Mesothelial cell of epicardium (in vitro differentiated cells): ENCODE data around the gene KCNIP4. TPM values are rescaled to one million over a fixed set of nuclear protein-coding genes. Genes with fewer than 3 reads are reported as not detected.

Experiments used
- DNase-seq, 2 experiments: peaks; one replicate each; pipeline ENCODE4 v3.0.0; 2021; ENCODE audit warnings: low spot score in 2 of 2; ENCODE audit not compliant: unreplicated experiment in 2 of 2
- H3K27ac Mint-ChIP-seq: 2 replicates; pipeline ENCODE4 v1.8.0; 2021; ENCODE audit warnings: mixed read lengths
- H3K27me3 Mint-ChIP-seq: 2 replicates; pipeline ENCODE4 v1.8.0; 2021; ENCODE audit warnings: low read depth, mixed read lengths
- H3K36me3 Mint-ChIP-seq: 2 replicates; pipeline ENCODE4 v1.8.0; 2021; ENCODE audit warnings: mixed read lengths
- H3K4me1 Mint-ChIP-seq: 2 replicates; pipeline ENCODE4 v1.8.0; 2021; ENCODE audit warnings: mixed read lengths
- H3K4me3 Mint-ChIP-seq: 2 replicates; pipeline ENCODE4 v1.8.0; 2021; ENCODE audit warnings: mild to moderate bottlenecking, moderate library complexity, mixed read lengths
- H3K9me3 Mint-ChIP-seq: 2 replicates; pipeline ENCODE4 v1.8.0; 2021; ENCODE audit warnings: mixed read lengths
- CTCF ChIP-seq: fragments of 200-600 bp; sonication (generic); IDR thresholded peaks from one replicate; pipeline ENCODE4 v1.5.0; 2021; ENCODE audit warnings: antibody characterized with exemption; ENCODE audit not compliant: unreplicated experiment
- total RNA-seq: library from RNA; stranded (reverse); gene quantifications from 3 replicates; pipeline ENCODE4 v1.2.1, GENCODE V29; 2021

KCNIP4 gene
- total RNA-seq, 1 donor from 2014 or later: 3.0 TPM

- Mint-ChIP-seq H3K27me3 (no peaks in the 10 kb centered on the region), H3K4me3 (no peak overlapping the region), H3K4me1 (no peaks in the 10 kb centered on the region), H3K27ac (no peak overlapping the region), H3K36me3 (no peaks in the 10 kb centered on the region), H3K9me3 (peaks cover 13% of the 10 kb centered on the region)
- no peak for TF ChIP-seq CTCF
- DNase-seq: no peak
Observed at GRCh38 chr4:21827575-21827974, 121.0 kb downstream of the KCNIP4 start.

- no peak overlapping the region for H3K27ac Mint-ChIP-seq
- H3K36me3 Mint-ChIP-seq: no peaks in the 10 kb centered on the region
- no peak for TF ChIP-seq CTCF
- peaks cover 2% of the 10 kb centered on the region for H3K9me3 Mint-ChIP-seq
- H3K4me3 Mint-ChIP-seq: no peak overlapping the region
- no peaks in the 10 kb centered on the region for H3K27me3 Mint-ChIP-seq
- DNase-seq: no peak
- H3K4me1 Mint-ChIP-seq: no peaks in the 10 kb centered on the region
Observed at GRCh38 chr4:21826071-21826470, 122.5 kb downstream of the KCNIP4 start.

GRCh38 chr4:21819086-21819485 is 129.5 kb downstream of the KCNIP4 start:
- DNase-seq: no peak

GRCh38 chr4:21815651-21816377 is 132.8 kb downstream of the KCNIP4 start:
- H3K9me3 Mint-ChIP-seq: peaks cover 51% of the 10 kb centered on the region
- no peak for TF ChIP-seq CTCF
- H3K36me3 Mint-ChIP-seq: no peaks in the 10 kb centered on the region
- no peak overlapping the region for H3K27ac Mint-ChIP-seq
- no peaks in the 10 kb centered on the region for H3K27me3 Mint-ChIP-seq
- H3K4me1 Mint-ChIP-seq: peaks cover 7% of the 10 kb centered on the region
- DNase-seq: no peak
- H3K4me3 Mint-ChIP-seq: no peak overlapping the region

More at GRCh38 chr4:21819086-21819485, 129.5 kb downstream of the KCNIP4 start:
- H3K4me3 Mint-ChIP-seq: no peak overlapping the region
- TF ChIP-seq CTCF: no peak
- H3K36me3 Mint-ChIP-seq: no peaks in the 10 kb centered on the region
- no peaks in the 10 kb centered on the region for H3K4me1 Mint-ChIP-seq
- no peak overlapping the region for H3K27ac Mint-ChIP-seq
- H3K27me3 Mint-ChIP-seq: no peaks in the 10 kb centered on the region
- H3K9me3 Mint-ChIP-seq: peaks cover 47% of the 10 kb centered on the region

GRCh38 chr4:21811565-21811964 is 137.0 kb downstream of the KCNIP4 start:
- no peak for TF ChIP-seq CTCF
- Mint-ChIP-seq H3K4me3 (no peak overlapping the region), H3K27me3 (no peaks in the 10 kb centered on the region), H3K9me3 (peaks cover 29% of the 10 kb centered on the region), H3K4me1 (peaks cover 7% of the 10 kb centered on the region), H3K36me3 (no peaks in the 10 kb centered on the region), H3K27ac (peak overlapping the region; percentile 22)
- DNase-seq: no peak

- H3K4me1 Mint-ChIP-seq: peaks cover 9% of the 10 kb centered on the region
- no peaks in the 10 kb centered on the region for H3K27me3 Mint-ChIP-seq
- H3K27ac Mint-ChIP-seq: no peak overlapping the region
- peaks cover 5% of the 10 kb centered on the region for H3K9me3 Mint-ChIP-seq
- no peak for TF ChIP-seq CTCF
- H3K36me3 Mint-ChIP-seq: no peaks in the 10 kb centered on the region
- no peak for DNase-seq
- H3K4me3 Mint-ChIP-seq: no peak overlapping the region
Observed at GRCh38 chr4:21806991-21807390, 141.6 kb downstream of the KCNIP4 start.
